KMS-11 (cell line): Measurements from ENCODE around the gene EYA4.

ENCODE experiments used
- H2AFZ ChIP-seq: fragments of 200-600 bp; sonication (generic); 2 replicates; pipeline ENCODE4 v1.6.1; 2016; ENCODE audit warnings: antibody characterized with exemption, mixed run types, low read depth
- H3K27ac ChIP-seq: fragments of 200-600 bp; sonication (generic); 2 replicates; pipeline ENCODE4 v1.6.1; 2016; ENCODE audit warnings: mild to moderate bottlenecking, mixed run types
- H3K27me3 ChIP-seq: fragments of 200-600 bp; sonication (generic); 2 replicates; pipeline ENCODE4 v1.6.1; 2017; ENCODE audit warnings: mild to moderate bottlenecking, low read depth, mixed run types, moderate library complexity; ENCODE audit not compliant: insufficient read depth
- H3K36me3 ChIP-seq: fragments of 200-600 bp; sonication (generic); 2 replicates; pipeline ENCODE4 v1.6.1; 2017; ENCODE audit warnings: mild to moderate bottlenecking, mixed run types; ENCODE audit not compliant: insufficient read depth
- H3K4me1 ChIP-seq: fragments of 200-600 bp; sonication (generic); 2 replicates; pipeline ENCODE4 v1.6.1; 2016; ENCODE audit warnings: mild to moderate bottlenecking, low read depth, mixed run types; ENCODE audit not compliant: poor library complexity, severe bottlenecking
- H3K4me2 ChIP-seq: fragments of 200-600 bp; sonication (generic); 2 replicates; pipeline ENCODE4 v1.7.0; 2016; ENCODE audit warnings: mild to moderate bottlenecking, mixed run types
- H3K4me3 ChIP-seq: fragments of 200-600 bp; sonication (generic); IDR thresholded peaks from 2 replicates; pipeline ENCODE4 v1.6.1; 2017; ENCODE audit warnings: low read depth, low read length, mixed read lengths; ENCODE audit not compliant: insufficient read depth
- H3K79me2 ChIP-seq: fragments of 200-600 bp; sonication (generic); 2 replicates; pipeline ENCODE4 v1.6.1; 2016; ENCODE audit warnings: low read depth, mixed run types; ENCODE audit not compliant: insufficient read depth
- H3K9ac ChIP-seq: fragments of 200-600 bp; sonication (generic); 2 replicates; pipeline ENCODE4 v1.6.1; 2016; ENCODE audit warnings: mild to moderate bottlenecking, mixed run types
- H4K20me1 ChIP-seq: fragments of 200-600 bp; sonication (generic); 2 replicates; pipeline ENCODE4 v1.6.1; 2016; ENCODE audit warnings: mild to moderate bottlenecking, mixed run types; ENCODE audit not compliant: insufficient read depth
- TF ChIP-seq, protein P1 (sequence below): fragments of 200-600 bp; sonication (generic); conservative IDR thresholded peaks from 2 replicates; pipeline ENCODE4 v1.6.1; 2017; ENCODE audit warnings: low read depth, mild to moderate bottlenecking, antibody characterized with exemption, low read length, moderate library complexity, mixed read lengths

EYA4 gene

GRCh38 chr6:133343220-133343619 lies 102.1 kb downstream of the EYA4 start:
- H3K9ac ChIP-seq = no peak overlapping the region
- TF ChIP-seq, protein P1, sequence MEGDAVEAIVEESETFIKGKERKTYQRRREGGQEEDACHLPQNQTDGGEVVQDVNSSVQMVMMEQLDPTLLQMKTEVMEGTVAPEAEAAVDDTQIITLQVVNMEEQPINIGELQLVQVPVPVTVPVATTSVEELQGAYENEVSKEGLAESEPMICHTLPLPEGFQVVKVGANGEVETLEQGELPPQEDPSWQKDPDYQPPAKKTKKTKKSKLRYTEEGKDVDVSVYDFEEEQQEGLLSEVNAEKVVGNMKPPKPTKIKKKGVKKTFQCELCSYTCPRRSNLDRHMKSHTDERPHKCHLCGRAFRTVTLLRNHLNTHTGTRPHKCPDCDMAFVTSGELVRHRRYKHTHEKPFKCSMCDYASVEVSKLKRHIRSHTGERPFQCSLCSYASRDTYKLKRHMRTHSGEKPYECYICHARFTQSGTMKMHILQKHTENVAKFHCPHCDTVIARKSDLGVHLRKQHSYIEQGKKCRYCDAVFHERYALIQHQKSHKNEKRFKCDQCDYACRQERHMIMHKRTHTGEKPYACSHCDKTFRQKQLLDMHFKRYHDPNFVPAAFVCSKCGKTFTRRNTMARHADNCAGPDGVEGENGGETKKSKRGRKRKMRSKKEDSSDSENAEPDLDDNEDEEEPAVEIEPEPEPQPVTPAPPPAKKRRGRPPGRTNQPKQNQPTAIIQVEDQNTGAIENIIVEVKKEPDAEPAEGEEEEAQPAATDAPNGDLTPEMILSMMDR = no peak

DNA sequence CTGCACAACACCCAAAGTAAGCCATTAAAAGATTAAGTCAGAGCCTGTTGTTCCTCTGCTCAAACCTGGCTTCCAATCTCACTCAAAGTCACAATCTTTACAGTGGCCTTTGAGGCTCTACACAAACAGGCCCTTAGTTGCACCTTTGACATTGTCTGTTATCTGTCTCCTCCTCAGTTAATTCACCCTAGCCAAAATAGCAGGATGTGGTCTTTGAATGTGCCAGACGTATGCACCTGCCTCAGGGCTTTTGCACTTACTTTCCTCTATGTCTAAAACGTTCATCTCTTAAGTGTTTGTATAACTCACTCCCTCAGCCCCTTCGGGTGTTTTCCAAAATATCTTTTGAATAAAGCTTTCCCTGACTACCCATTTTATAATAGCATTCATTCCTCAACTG lies 107.7 kb downstream of the EYA4 start:
- Histone ChIP-seq H3K4me2 (no peak overlapping the region), H4K20me1 (no peaks in the 10 kb centered on the region), H3K4me1 (no peaks in the 10 kb centered on the region), H3K36me3 (no peaks in the 10 kb centered on the region), H3K79me2 (no peaks in the 10 kb centered on the region), H3K27ac (no peak overlapping the region), H2AFZ (no peak overlapping the region), H3K9ac (no peak overlapping the region), H3K27me3 (no peaks in the 10 kb centered on the region), H3K4me3 (no peak overlapping the region)
- TF ChIP-seq, protein P1 = no peak

More at GRCh38 chr6:133343220-133343619, 102.1 kb downstream of the EYA4 start:
- Histone ChIP-seq H3K27me3 (no peaks in the 10 kb centered on the region), H3K4me2 (no peak overlapping the region), H3K27ac (no peak overlapping the region), H4K20me1 (no peaks in the 10 kb centered on the region), H3K79me2 (no peaks in the 10 kb centered on the region), H3K4me1 (no peaks in the 10 kb centered on the region), H3K36me3 (no peaks in the 10 kb centered on the region), H2AFZ (no peak overlapping the region), H3K4me3 (no peak overlapping the region)

DNA sequence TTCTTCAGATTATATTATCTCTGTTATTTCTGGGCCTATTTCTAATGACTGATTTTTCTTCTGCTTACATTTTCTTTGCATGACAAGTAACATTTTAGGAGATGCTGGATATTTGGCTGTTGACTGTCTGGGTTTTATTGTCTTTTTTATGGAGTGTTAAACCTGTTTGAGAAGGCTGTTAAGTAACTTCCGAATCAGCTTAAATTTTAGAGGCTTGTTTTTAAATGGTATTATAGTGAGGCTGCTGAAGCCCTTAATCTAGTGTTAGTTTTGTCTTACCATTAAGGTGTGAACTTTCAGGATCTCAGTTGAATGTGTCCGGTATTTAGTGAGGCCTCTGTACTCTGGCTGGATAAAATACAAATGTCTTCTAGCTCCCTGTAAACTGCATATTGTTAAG lies 109.8 kb downstream of the EYA4 start:
- no peaks in the 10 kb centered on the region for H3K27me3 ChIP-seq
- H3K79me2 ChIP-seq = no peaks in the 10 kb centered on the region
- H3K27ac ChIP-seq = no peak overlapping the region
- no peaks in the 10 kb centered on the region for H4K20me1 ChIP-seq
- no peaks in the 10 kb centered on the region for H3K4me1 ChIP-seq
- TF ChIP-seq, protein P1 = no peak
- no peak overlapping the region for H3K4me3 ChIP-seq
- H3K9ac ChIP-seq = no peak overlapping the region
- no peak overlapping the region for H3K4me2 ChIP-seq
- no peaks in the 10 kb centered on the region for H3K36me3 ChIP-seq
- no peak overlapping the region for H2AFZ ChIP-seq

DNA sequence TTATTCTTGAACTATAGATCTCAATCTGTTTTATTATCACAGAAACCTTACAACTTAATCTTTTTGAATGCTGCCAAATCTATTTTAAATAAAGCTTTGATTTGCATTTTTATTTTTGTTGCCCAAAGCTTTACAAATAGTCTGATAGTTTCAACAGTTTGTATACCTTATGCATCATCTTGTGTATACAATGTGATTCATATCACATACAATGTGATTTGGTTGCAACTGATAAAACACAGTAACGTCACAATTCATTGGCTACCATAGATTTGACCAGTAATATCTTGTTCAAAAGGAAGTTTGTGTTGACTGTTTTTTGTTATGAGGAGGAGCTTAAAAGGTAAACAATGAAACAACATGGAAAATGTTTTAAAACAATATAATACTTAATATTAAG lies 110.9 kb downstream of the EYA4 start:
- Histone ChIP-seq H2AFZ (no peak overlapping the region), H3K4me1 (no peaks in the 10 kb centered on the region), H3K36me3 (no peaks in the 10 kb centered on the region), H3K79me2 (no peaks in the 10 kb centered on the region), H3K4me3 (no peak overlapping the region), H4K20me1 (no peaks in the 10 kb centered on the region), H3K4me2 (no peak overlapping the region), H3K27me3 (no peaks in the 10 kb centered on the region), H3K9ac (no peak overlapping the region), H3K27ac (no peak overlapping the region)
- TF ChIP-seq, protein P1 = no peak

DNA sequence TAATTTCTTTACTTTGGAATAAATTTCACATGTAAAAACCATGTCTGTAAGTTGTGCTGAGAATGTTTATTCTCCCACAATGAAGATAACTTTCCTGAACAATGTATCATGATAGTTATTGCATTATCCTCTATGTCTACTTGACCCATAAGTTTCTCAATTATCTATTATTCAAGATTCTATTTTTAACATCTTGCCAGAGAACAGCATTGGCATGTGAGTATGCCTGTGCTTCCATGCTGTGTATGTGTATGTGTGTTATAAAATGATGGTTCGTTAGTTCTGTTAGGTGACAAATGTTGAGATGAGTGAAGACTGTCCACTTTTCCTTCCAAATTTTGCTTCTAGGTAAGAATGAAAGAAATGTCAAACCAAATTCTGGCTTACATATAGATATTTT lies 111.9 kb downstream of the EYA4 start:
- no peaks in the 10 kb centered on the region for H3K4me1 ChIP-seq
- H3K79me2 ChIP-seq = no peaks in the 10 kb centered on the region
- no peak overlapping the region for H3K27ac ChIP-seq
- TF ChIP-seq, protein P1 = no peak
- no peak overlapping the region for H3K9ac ChIP-seq
- no peaks in the 10 kb centered on the region for H3K36me3 ChIP-seq
- H3K27me3 ChIP-seq = no peaks in the 10 kb centered on the region
- no peak overlapping the region for H2AFZ ChIP-seq
- H3K4me3 ChIP-seq = no peak overlapping the region
- H4K20me1 ChIP-seq = no peaks in the 10 kb centered on the region
- H3K4me2 ChIP-seq = no peak overlapping the region
